GM19099 (cell line): ENCODE results near the gene SAV1.

Experiments used
- POLR2A ChIP-seq: IDR thresholded peaks from 3 replicates; pipeline ENCODE4 v1.6.1; 2011; ENCODE audit warnings: low read depth; ENCODE audit not compliant: insufficient read length; ENCODE audit errors: extremely low read depth

The SAV1 gene

DNA sequence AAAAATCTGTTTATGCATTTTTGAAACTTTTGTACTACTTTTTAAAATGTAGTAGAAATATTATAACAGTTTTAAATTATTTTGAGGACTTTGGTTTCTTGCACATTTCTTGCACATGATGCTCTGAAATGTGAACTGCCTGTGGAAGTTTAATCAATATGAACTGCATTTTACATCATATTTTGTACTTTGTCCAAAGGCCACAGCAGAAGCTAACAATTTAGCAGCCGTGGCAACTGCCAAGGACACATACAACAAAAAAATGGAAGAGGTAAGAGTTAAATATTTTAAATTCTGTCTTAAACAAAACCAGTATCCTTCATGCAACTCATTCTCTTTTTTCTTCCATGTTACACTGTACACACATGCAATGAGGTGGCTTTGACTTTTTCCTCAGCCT is 45.1 kb downstream of the SAV1 start:
- TF ChIP-seq POLR2A: no peak

DNA sequence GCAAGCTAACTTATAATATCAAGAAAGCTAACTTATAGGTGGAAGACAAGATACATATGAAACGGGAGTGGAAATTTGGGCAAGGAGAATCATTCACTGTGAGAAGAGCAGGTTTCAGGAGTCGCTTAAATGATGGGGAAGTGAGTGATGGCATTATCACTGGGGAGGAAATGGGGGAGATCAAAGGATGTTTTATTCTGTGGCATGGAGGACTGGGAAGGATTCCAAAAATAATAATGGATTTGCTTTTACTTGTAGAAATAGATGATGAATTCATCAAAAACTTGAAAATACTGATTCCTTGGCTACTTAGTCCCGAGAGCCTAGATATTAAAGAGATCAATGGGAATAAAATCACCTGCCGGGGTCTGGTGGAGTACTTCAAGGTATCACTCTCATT is 47.8 kb downstream of the SAV1 start:
- no peak for TF ChIP-seq POLR2A

DNA sequence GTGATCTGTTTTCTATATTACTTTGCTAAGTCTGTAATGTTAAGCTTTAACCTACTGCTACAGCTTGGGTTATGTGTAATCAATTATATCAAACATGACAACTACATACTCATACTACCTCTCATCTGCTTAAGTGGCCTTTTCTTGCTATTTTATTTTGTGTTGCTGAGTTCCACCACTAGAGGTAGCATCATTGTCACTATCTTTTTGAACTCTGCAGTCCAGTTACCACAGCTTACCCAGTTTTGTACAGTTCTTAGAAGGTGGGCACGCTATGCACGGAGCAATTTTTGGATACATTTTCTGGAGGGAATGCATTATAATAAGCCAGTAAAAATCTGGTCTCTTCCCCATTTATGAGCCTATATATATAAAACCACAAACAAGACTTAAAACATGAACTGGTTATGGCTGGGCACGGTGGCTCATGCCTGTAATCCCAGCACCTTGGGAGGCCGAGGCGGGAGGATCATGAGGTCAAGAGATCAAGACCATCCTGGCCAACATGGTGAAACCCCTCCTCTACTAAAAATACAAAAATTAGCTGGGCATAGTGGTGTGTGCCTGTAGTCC is 48.5 kb downstream of the SAV1 start:
- no peak for TF ChIP-seq POLR2A

DNA sequence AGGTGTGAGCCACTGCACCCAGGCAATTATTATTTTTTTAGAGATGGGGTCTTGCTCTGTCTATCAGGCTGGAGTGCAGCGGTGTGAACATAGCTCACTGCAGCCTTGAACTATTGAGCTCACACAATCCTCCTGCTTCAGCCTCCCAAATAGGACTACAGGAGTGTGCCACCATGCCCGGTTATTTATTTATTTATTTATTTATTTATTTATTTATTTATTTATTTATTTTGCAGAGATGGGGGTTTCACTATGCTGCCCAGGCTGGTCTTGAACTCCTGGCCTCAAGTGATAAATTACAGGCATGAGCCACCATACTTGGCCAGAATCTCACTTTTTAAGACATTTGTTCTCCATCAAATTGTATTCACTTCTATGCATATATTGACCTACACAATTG is 51.8 kb downstream of the SAV1 start:
- no peak for TF ChIP-seq POLR2A

DNA sequence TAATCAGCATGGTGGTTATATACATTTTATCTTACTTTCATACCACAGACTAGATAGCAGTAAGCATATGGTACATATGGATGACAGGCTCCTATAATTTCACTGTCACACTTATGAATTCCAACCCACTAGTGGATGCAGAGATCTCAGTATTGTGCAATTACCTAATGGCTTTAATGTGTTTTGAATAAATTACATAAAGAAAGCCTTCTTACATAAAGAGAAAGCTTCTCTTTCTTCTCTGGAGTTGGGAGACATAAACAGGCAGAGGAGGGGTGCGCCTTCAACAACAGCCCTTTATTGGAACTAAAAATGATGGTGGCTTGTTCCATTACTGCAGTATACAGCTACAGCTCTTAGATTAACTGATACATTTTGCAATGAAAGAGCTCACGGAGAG is 52.6 kb downstream of the SAV1 start:
- TF ChIP-seq POLR2A: no peak

DNA sequence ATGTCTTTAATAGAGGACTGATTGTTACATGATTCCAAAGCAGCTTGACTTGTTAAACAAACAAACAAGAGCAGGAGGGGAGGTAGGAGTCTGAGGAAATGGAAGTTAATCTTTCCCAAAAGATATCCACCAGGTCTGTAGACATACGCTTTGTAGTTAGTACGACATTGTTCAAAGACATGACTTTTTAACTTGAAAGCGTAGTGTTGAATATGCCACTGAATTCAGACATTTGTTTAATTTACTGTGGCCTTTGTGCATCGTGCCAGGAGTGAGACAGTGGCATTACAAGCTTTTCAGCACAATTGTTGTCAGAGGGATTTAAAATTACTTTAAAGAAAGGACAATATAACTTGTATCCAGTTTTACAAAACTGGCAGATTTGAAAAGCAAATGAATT is 53.0 kb downstream of the SAV1 start:
- TF ChIP-seq POLR2A: no peak

DNA sequence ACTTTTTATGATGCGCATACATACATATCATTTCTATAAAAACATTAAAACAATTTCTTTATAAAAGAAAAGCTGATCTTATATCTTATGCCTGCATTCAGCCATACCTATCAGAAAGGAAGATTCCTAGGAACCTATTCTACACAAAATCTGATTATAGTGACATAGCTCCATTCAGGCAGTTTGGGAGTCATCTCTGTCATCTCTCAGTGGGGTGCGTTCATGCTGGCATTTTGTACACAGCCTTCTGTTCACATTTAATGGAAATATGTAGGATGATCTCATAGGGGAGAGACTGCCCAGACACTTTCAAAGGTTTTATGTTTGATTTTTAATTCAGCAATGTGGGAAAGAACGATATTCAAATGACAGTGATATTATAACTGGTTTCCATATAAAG is 55.3 kb downstream of the SAV1 start:
- TF ChIP-seq POLR2A: no peak

DNA sequence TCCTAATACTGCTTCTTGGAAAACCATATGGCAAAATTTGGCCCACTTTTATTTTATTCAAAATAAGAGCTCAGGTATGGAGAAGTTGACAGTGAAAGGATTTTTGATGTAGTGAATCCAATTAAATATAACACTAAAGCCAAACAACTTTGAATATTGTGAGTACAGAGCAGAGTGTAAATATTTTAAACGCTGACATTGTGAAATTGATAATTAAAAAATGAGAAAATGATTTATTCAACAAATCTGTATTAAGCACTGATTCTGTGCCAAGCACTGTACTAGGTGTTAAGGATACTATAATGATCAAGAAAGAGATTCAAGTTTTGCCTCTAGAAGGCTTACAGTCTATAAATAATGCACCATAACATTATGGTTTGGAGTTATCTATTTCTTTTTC is 57.6 kb downstream of the SAV1 start:
- no peak for TF ChIP-seq POLR2A

DNA sequence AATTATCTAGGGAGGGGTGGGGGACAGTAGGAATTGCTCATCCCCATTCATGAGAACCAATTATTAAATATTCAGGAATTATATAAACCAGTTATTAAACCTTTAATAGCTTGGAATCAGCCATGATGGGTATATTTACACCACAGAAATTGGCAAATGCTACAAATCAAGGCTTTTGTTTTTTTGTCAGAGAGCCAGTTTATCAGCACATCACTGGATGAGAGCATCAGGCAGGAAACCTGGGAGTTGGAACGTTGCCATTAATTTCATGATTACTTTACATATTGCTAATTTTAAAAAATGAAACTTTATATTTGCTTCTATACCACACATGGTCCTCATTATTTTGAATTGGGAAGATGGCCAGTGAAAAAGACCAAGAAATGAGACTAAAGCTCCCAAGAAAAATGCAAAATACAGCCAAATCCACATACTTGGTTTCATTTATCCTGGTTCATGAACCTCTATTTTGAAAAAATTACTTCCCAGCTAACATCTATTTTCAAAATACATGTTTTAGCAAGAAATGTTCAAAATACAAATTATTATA is 59.7 kb downstream of the SAV1 start:
- TF ChIP-seq POLR2A: no peak

DNA sequence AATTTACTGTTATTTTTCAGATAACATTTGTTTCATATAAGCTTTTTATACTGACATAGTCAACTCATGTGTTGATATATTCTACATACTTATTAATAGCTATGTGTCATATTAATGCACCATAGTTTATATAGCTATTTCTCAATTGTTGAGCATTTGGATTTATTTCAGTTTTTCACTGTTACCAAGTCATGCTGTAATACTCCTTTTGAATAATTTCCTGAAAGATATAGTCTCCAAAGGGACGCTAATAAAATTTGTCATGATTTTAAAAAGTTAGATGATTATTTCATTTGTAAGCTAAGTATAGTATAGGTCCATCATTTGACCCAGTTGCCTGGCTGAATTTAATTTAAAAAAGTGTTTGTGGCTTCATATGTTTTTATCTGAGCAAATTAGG is 60.3 kb downstream of the SAV1 start:
- no peak for TF ChIP-seq POLR2A

DNA sequence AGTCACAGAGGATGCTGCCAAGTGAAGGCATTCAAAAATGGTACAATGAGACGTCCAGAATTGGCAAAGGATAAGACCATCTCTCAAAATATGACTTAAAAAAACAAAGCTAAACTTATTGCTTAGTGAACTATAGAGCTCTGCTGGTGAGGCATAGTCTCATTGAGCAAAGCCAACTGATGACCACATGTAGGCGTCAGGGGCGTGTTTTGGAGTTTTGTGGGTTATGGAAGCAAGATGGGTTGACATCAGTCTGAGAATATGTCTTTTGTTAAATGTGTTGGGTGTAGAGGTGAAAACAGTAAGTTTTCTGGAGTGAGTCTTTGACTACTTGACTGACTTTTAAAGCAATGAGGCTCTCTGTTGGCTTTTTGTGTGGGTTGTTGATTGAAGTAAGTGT is 60.9 kb downstream of the SAV1 start:
- TF ChIP-seq POLR2A: no peak

DNA sequence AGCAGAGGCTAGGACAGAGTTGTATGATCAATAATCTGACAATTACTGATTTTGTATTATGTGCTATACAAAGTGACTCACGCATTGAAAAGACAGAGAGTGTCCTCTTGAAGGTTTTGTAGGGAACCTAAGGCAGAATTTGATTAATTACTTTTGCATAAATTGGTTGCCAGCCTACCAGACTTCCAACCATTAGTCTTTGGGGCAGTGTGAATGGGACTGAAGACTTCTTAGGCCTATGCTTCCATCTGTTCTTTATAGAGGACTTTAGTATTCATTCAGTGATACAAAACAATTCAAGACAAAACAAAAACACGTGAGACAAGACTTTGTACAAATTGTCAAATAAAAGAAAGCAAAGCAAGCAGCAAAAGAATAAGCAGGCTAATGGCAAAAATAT is 61.6 kb downstream of the SAV1 start:
- TF ChIP-seq POLR2A: no peak

DNA sequence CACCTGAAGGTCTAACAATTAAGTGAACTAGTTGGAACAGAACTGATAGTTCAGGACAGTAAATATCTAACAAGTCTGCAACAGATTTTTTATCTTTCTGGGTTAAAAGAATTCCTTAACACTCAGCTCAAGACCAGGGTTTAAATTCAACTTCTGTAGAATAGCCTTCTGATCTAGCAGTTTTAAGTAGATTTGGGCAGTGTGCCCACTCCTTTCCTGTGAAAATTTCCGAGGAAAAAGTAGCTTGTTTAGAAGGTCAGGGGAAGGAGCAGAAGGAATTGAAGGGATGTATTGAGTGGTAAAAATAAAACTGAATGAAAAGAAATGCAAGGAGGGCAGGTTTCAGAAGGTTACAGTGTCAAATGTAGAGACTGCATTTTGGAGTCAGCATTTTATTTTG is 62.3 kb downstream of the SAV1 start:
- TF ChIP-seq POLR2A: no peak

DNA sequence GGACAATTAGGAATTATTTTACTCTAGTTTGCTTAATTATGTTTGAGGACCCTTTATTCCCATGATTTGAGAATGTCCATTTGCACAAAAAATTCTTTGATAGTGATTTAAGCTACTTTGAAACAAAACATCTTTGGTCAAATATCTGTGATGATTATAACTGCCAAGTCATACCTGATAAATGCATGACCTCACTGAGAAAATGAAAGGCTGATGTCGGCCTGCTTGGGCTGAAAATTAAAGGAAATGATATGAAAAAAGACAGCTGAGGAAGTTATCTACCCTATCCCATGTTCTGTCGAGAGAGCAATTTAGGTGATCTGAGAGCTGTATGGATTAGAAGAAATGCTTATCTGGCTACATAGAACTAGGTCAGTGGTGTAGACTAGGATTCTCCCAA is 64.5 kb downstream of the SAV1 start:
- no peak for TF ChIP-seq POLR2A

DNA sequence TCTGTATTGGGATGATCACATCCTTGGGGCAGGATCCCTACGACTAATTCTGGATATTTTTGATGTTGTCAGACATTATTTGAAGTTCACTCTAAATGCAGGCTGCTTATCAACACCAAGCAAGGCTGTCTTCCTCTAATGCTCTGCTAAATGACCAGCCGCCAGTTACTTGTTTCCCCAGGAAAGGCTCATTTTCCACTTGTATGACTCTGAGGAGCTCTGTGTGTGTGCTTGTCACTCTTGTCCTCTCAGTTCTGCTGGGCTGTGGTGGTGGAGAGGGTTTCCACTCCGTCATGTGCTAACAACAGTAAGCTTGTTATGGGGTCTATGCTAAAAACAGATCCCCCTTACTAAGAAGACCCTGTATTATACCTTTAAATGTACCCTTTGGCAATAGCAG is 66.1 kb downstream of the SAV1 start:
- TF ChIP-seq POLR2A: no peak

DNA sequence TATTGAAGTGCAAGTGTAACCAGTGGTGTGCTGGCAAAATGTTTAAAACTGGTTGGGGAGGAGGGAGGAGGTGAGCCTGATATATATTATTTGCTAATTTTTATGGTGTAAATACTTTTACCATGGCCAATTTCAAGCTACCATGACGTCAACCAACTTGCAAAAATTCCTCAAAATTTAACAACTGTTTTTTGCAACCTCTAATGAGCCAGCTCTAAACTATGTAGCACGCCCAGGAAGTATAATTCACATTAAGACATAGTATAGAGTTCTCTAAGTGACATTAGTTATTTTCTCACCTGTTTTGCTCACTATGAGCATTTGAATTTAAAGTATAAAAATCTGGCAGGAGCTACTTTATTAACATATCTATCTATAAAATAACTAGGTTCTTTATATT is 66.7 kb downstream of the SAV1 start:
- TF ChIP-seq POLR2A: no peak

DNA sequence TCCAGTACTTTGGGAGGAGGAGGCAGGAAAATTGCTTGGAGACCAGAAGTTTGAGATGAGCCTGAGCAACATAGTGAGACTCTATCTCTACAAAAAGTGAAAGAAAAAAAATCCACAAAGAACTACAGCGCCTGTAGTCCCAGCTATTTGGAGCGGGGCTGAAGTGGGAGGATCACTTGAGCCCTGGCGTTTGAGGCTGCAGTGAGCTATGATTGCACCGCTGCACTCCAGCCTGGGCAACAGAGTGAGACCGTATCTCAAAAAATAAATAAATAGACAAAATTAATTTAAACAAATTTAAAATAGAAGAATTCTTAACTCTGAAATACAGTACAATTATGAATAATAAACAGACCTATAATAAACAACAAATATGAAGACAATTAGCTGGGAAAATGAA is 67.3 kb downstream of the SAV1 start:
- no peak for TF ChIP-seq POLR2A
